ENCODE results near the gene AOAH. TPM values are rescaled to one million over a fixed set of nuclear protein-coding genes. Genes with fewer than 3 reads are reported as not detected.

AOAH gene
- total RNA-seq, 1 experiment from 2014 or later, result 0.39 TPM

DNA sequence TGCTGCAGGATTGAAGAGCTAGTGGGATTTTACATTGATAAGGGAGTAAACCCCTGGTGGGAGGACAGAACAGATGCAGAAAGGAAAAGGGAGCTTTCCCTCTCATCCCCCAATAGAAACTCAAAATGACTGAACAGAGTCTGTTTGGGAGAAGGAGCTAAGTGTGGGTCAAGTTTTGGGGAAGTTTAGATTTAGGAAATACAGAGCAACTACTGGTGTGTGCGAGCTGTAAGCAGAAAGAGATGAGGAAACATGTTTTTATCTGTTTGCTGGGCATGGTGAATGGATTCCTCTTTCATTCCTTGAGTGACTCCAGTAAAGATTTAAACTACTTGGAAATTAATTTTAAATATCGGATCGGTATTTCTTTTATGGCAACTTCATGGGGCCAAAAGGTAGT is 132.7 kb downstream of the AOAH start:
- H3K4me2 ChIP-seq (ENCODE audit: insufficient read depth, insufficient read length, low read length), result no peak overlapping the region
- H3K23ac ChIP-seq (ENCODE audit: insufficient read length, low read depth, low read length), result no peak overlapping the region
- H2AFZ ChIP-seq (ENCODE audit: low read length), result no peak overlapping the region

More for the DNA sequence above, 132.7 kb downstream of the AOAH start:
- no peaks in the 10 kb centered on the region for H3K79me2 ChIP-seq (ENCODE audit: insufficient read depth, low read length)
- H2BK120ac ChIP-seq (ENCODE audit: low read depth, low read length, poor library complexity, severe bottlenecking), result no peak overlapping the region
- H2BK15ac ChIP-seq (ENCODE audit: low read depth, low read length), result no peak overlapping the region
- no peak overlapping the region for H2BK20ac ChIP-seq (ENCODE audit: low read depth, low read length, poor library complexity, severe bottlenecking)
- Mint-ChIP-seq H3K27ac (no peak overlapping the region), H3K9me3 (peaks cover 0 to 4% of the 10 kb centered on the region in 2 experiments; a peak in 2 of 5 replicates), H3K27me3 (ENCODE audit: low read depth) (no peaks in the 10 kb centered on the region), H3K4me1 (peaks cover 13 to 18% of the 10 kb centered on the region in 2 experiments), H3K36me3 (ENCODE audit: insufficient read depth in 1 of 3, low read depth in 3 of 3) (peaks cover 0 to 6% (median 0%) of the 10 kb centered on the region in 3 experiments; a peak in 2 of 7 replicates), H3K4me3 (no peak overlapping the region)
- DNase-seq, result no peak
- H3T11ph ChIP-seq (ENCODE audit: low read length), result no peak overlapping the region
- H4K20me1 ChIP-seq (ENCODE audit: control insufficient read depth, insufficient read depth, insufficient read length), result no peaks in the 10 kb centered on the region
- no peaks in the 10 kb centered on the region for H3K23me2 ChIP-seq (ENCODE audit: insufficient read length, low read depth, low read length, poor library complexity, severe bottlenecking)
- no peak overlapping the region for H3K14ac ChIP-seq (ENCODE audit: insufficient read depth, low read length)
- no peak overlapping the region for H4K5ac ChIP-seq (ENCODE audit: insufficient read length, low read depth, low read length)
- no peak overlapping the region for H2BK5ac ChIP-seq (ENCODE audit: insufficient read length, low read length)
- no peaks in the 10 kb centered on the region for H3K79me1 ChIP-seq (ENCODE audit: insufficient read depth, low read depth, low read length, poor library complexity, severe bottlenecking)
- H2BK12ac ChIP-seq (ENCODE audit: insufficient read length, low read depth, low read length), result no peak overlapping the region
- TF ChIP-seq, protein P1, sequence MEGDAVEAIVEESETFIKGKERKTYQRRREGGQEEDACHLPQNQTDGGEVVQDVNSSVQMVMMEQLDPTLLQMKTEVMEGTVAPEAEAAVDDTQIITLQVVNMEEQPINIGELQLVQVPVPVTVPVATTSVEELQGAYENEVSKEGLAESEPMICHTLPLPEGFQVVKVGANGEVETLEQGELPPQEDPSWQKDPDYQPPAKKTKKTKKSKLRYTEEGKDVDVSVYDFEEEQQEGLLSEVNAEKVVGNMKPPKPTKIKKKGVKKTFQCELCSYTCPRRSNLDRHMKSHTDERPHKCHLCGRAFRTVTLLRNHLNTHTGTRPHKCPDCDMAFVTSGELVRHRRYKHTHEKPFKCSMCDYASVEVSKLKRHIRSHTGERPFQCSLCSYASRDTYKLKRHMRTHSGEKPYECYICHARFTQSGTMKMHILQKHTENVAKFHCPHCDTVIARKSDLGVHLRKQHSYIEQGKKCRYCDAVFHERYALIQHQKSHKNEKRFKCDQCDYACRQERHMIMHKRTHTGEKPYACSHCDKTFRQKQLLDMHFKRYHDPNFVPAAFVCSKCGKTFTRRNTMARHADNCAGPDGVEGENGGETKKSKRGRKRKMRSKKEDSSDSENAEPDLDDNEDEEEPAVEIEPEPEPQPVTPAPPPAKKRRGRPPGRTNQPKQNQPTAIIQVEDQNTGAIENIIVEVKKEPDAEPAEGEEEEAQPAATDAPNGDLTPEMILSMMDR (conservative IDR thresholded peaks at IDR 0.05), result no peak
- WGBS (ENCODE audit: extremely low coverage, insufficient read length, low lambda C conversion rate), result no CpG with 5 or more reads among the region's 3 CpGs
- no peaks in the 10 kb centered on the region for H3K27me3 ChIP-seq (ENCODE audit: insufficient read depth, low read length)
- H4K8ac ChIP-seq (replicated peaks; ENCODE audit: insufficient read length, low read depth, low read length), result no peak overlapping the region
- no peak overlapping the region for H4K91ac ChIP-seq (ENCODE audit: insufficient read length, low read depth, low read length)
- no peak overlapping the region for H3K18ac ChIP-seq (ENCODE audit: insufficient read length, low read depth, low read length)
- H3K4ac ChIP-seq (ENCODE audit: low read depth, low read length), result no peak overlapping the region
- no peak overlapping the region for H2AK5ac ChIP-seq (ENCODE audit: insufficient read length, low read length)
- no peak overlapping the region for H3K27ac ChIP-seq (ENCODE audit: insufficient read length, low read depth, low read length)
- H3K56ac ChIP-seq (ENCODE audit: insufficient read length, low read depth, low read length), result no peak overlapping the region
- 0 out of 2 replicates have a peak, but pooled peaks cover 2% of the 10 kb centered on the region for H3K4me1 ChIP-seq (ENCODE audit: insufficient read depth, low read length)
- no peak overlapping the region for H3K9ac ChIP-seq (ENCODE audit: extremely low read depth, insufficient read length, low read length)
- no peaks in the 10 kb centered on the region for H3K9me3 ChIP-seq (ENCODE audit: control insufficient read depth, low read depth, low read length)

Measured in H9 (cell line).